ENCODE data around the gene SMCO4.

GRCh38 chr11:93481279-93481678 is 61.9 kb downstream of the SMCO4 start:
- TF ChIP-seq CTCF (conservative IDR thresholded peaks at IDR 0.05; ENCODE audit: low read length) (no peak), EZH2phosphoT487 (IDR thresholded peaks at IDR 0.05; ENCODE audit: borderline replicate concordance, low read depth, low read length) (no peak)
